GM12892 (cell line): ENCODE results near the gene SEC31B.

ENCODE experiments used
- POLR2A ChIP-seq: IDR thresholded peaks from 2 replicates; pipeline ENCODE4 v1.6.1; 2011; ENCODE audit warnings: low read depth, low read length, control low read depth
- POLR2AphosphoS5 ChIP-seq: IDR thresholded peaks from 2 replicates; pipeline ENCODE4 v1.6.1; 2011; ENCODE audit warnings: low read depth, low read length, control low read depth
- TAF1 ChIP-seq: IDR thresholded peaks from 2 replicates; pipeline ENCODE4 v1.6.1; 2011; ENCODE audit warnings: low read depth, mild to moderate bottlenecking, control low read depth, low read length, borderline replicate concordance

DNA sequence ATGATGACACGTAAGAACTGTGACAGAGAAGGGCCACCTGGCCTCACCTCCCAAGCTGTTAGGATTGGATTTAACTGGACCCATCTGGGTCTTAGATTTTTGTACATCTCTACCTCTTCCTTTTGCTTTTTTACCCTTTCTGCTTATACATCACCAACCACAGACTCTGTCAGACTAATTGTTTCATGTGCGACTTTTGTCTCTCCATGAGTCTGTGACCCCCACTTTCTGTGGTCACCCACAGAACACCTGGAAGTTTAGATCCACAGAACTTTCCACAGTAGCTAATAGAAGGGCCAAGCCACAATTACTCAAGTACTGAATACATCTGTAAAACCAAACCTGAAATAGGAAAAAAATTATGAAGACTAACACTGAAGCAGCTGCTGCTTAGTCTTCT, 23.1 kb downstream of the SEC31B start:
- no peak for TF ChIP-seq POLR2A
- no peak for TF ChIP-seq POLR2AphosphoS5
- no peak for TF ChIP-seq TAF1
